ENCODE measurements around the gene FOXB2. TPM values are rescaled to one million over a fixed set of nuclear protein-coding genes. Genes with fewer than 3 reads are reported as not detected.

Gene FOXB2
- polyA plus RNA-seq, 1 donor from 2014 or later: not detected

GRCh38 chr9:76989501-76989900 lies 30.0 kb upstream of the FOXB2 start:
- TF ChIP-seq CTCF (IDR thresholded peaks at IDR 0.05; ENCODE audit: poor library complexity, severe bottlenecking): no peak
- H3K36me3 ChIP-seq (ENCODE audit: insufficient read depth, low read length): no peaks in the 10 kb centered on the region
- H2AFZ ChIP-seq (ENCODE audit: low read depth, low read length): no peak overlapping the region
- no peaks in the 10 kb centered on the region for H3F3A ChIP-seq (ENCODE audit: insufficient read depth, low read length, poor library complexity, severe bottlenecking)
- H4K20me1 ChIP-seq (ENCODE audit: insufficient read depth): no peaks in the 10 kb centered on the region
- no peaks in the 10 kb centered on the region for H3K9me2 ChIP-seq (ENCODE audit: insufficient read depth, low read length)
- no peaks in the 10 kb centered on the region for H3K27me3 ChIP-seq (ENCODE audit: insufficient read depth, low read depth, low read length)
- H3K9me3 ChIP-seq (ENCODE audit: low read length): no peaks in the 10 kb centered on the region
- H3K4me3 ChIP-seq (ENCODE audit: low read length): no peak overlapping the region
- no peak overlapping the region for H3K4me2 ChIP-seq (ENCODE audit: low read length)
- no peaks in the 10 kb centered on the region for H3K79me2 ChIP-seq (replicated peaks; ENCODE audit: insufficient read depth, low read length)
- no peak overlapping the region for H3K27ac ChIP-seq (ENCODE audit: low read length)
- H3K9ac ChIP-seq (ENCODE audit: low read length): no peak overlapping the region

- no peaks in the 10 kb centered on the region for H4K20me1 ChIP-seq (ENCODE audit: insufficient read depth)
- H3K27me3 ChIP-seq (ENCODE audit: insufficient read depth, low read depth, low read length): no peaks in the 10 kb centered on the region
- no peaks in the 10 kb centered on the region for H3K36me3 ChIP-seq (ENCODE audit: insufficient read depth, low read length)
- no peak overlapping the region for H3K4me2 ChIP-seq (ENCODE audit: low read length)
- no peak overlapping the region for H3K9ac ChIP-seq (ENCODE audit: low read length)
- no peaks in the 10 kb centered on the region for H3K79me2 ChIP-seq (replicated peaks; ENCODE audit: insufficient read depth, low read length)
- no peaks in the 10 kb centered on the region for H3K9me2 ChIP-seq (ENCODE audit: insufficient read depth, low read length)
- H3K9me3 ChIP-seq (ENCODE audit: low read length): no peaks in the 10 kb centered on the region
- TF ChIP-seq SMC3 (conservative IDR thresholded peaks at IDR 0.05; ENCODE audit: poor library complexity): no peak
- no peak for TF ChIP-seq EZH2 (IDR thresholded peaks at IDR 0.05; ENCODE audit: borderline replicate concordance, insufficient read depth, low read length, poor library complexity, severe bottlenecking)
- no peak for TF ChIP-seq POLR2AphosphoS5 (IDR thresholded peaks at IDR 0.05)
- no peak for TF ChIP-seq RAD21 (conservative IDR thresholded peaks at IDR 0.05)
- no peak for TF ChIP-seq EP300 (conservative IDR thresholded peaks at IDR 0.05; ENCODE audit: poor library complexity, severe bottlenecking)
- no peak for TF ChIP-seq TAF1 (IDR thresholded peaks at IDR 0.05; ENCODE audit: low read depth)
- no peak for TF ChIP-seq MXI1 (conservative IDR thresholded peaks at IDR 0.05; ENCODE audit: poor library complexity, severe bottlenecking)
- no peak for TF ChIP-seq CTCF (IDR thresholded peaks at IDR 0.05; ENCODE audit: poor library complexity, severe bottlenecking)
- no peak for TF ChIP-seq REST (IDR thresholded peaks at IDR 0.05; ENCODE audit: borderline replicate concordance)
- H3K4me3 ChIP-seq (ENCODE audit: low read length): no peak overlapping the region
- H2AFZ ChIP-seq (ENCODE audit: low read depth, low read length): no peak overlapping the region
- H3F3A ChIP-seq (ENCODE audit: insufficient read depth, low read length, poor library complexity, severe bottlenecking): no peaks in the 10 kb centered on the region
- H3K27ac ChIP-seq (ENCODE audit: low read length): no peak overlapping the region
These were observed 22.8 kb upstream of the FOXB2 start for GRCh38 chr9:76996700-76997099.
